ENCODE results near the gene RTTN. TPM values are rescaled to one million over a fixed set of nuclear protein-coding genes. Genes with fewer than 3 reads are reported as not detected.

Gene RTTN
- total and polyA plus RNA-seq, 2 of the 4 experiments (the other 2 are of a cell fraction): 5.8 to 19.9 TPM

GRCh38 chr18:70232261-70232660 is 26.8 kb upstream of the RTTN start:
- Histone ChIP-seq H3K56ac (ENCODE audit: extremely low read depth, insufficient read depth, low read length) (no peak overlapping the region), H2AK9ac (replicated peaks; ENCODE audit: low read depth, low read length, poor library complexity) (no peak overlapping the region), H3K36me3 (ENCODE audit: control insufficient read depth, insufficient read depth, low read length) (no peaks in the 10 kb centered on the region), H4K20me1 (ENCODE audit: insufficient read depth, low read length) (no peaks in the 10 kb centered on the region), H3K79me1 (ENCODE audit: low read depth in 1 of 2, low read length in 2 of 2) (no peaks in the 10 kb centered on the region), H3K4ac (ENCODE audit: low read depth, low read length) (no peak overlapping the region), H3K27me3 (ENCODE audit: control insufficient read depth, insufficient read depth, low read length) (0 out of 2 replicates have a peak, but pooled peaks cover 1% of the 10 kb centered on the region), H3K23ac (ENCODE audit: low read depth, low read length) (no peak overlapping the region), H3K18ac (ENCODE audit: low read depth, low read length) (no peak overlapping the region), H2BK15ac (ENCODE audit: low read depth, low read length) (no peak overlapping the region), H3K4me1 (ENCODE audit: control insufficient read depth, insufficient read depth, low read length) (no peaks in the 10 kb centered on the region), H2BK120ac (ENCODE audit: low read depth, low read length) (no peak overlapping the region), H3K4me2 (ENCODE audit: low read depth, low read length) (no peak overlapping the region), H3K4me3 (ENCODE audit: insufficient read depth, low read depth, low read length) (no peak overlapping the region), H2AK5ac (ENCODE audit: low read depth, low read length) (no peak overlapping the region), H4K5ac (ENCODE audit: low read depth, low read length) (no peak overlapping the region), H4K8ac (ENCODE audit: low read depth in 2 of 2, low read length in 2 of 2) (no peak overlapping the region), H3K9ac (ENCODE audit: low read depth, low read length) (no peak overlapping the region), H2AFZ (replicated peaks; ENCODE audit: low read length, poor library complexity) (no peak overlapping the region), H3K27ac (ENCODE audit: insufficient read depth, low read length) (no peak overlapping the region), H3K14ac (replicated peaks; ENCODE audit: low read depth, low read length) (no peak overlapping the region), H2BK20ac (ENCODE audit: low read depth, low read length) (no peak overlapping the region), H2BK5ac (ENCODE audit: low read depth, low read length, poor library complexity, severe bottlenecking) (no peak overlapping the region), H3K9me3 (ENCODE audit: control insufficient read depth, insufficient read depth, low read length) (peaks cover 5% of the 10 kb centered on the region), H3K9me1 (ENCODE audit: insufficient read depth, low read length) (no peaks in the 10 kb centered on the region), H4K91ac (ENCODE audit: insufficient read depth, low read depth, low read length) (no peak overlapping the region)
- POLR2A ChIA-PET (ENCODE audit: unreplicated experiment): no interaction called here
- TF ChIP-seq CHD1 (IDR thresholded peaks at IDR 0.05; ENCODE audit: low read depth, low read length) (no peak), ELK1 (IDR thresholded peaks at IDR 0.05; ENCODE audit: borderline replicate concordance, low read depth, low read length) (no peak), MXI1 (IDR thresholded peaks at IDR 0.05; ENCODE audit: borderline replicate concordance, low read depth, low read length) (no peak), CEBPB (IDR thresholded peaks at IDR 0.05; ENCODE audit: low read depth, low read length) (no peak), MAZ (IDR thresholded peaks at IDR 0.05; ENCODE audit: borderline replicate concordance, low read depth, low read length) (no peak), RFX5 (IDR thresholded peaks at IDR 0.05; ENCODE audit: low read depth, low read length) (no peak), CTCF (conservative IDR thresholded peaks at IDR 0.05; ENCODE audit: low read depth, low read length) (no peak), RAD21 (IDR thresholded peaks at IDR 0.05; ENCODE audit: low read length) (no peak), FOS (IDR thresholded peaks at IDR 0.05; ENCODE audit: low read depth, low read length) (no peak), BHLHE40 (IDR thresholded peaks at IDR 0.05; ENCODE audit: low read depth, low read length) (no peak), NFE2L2 (IDR thresholded peaks at IDR 0.05; ENCODE audit: low read depth, low read length) (no peak), RCOR1 (IDR thresholded peaks at IDR 0.05; ENCODE audit: insufficient replicate concordance, low read length) (no peak), SMC3 (IDR thresholded peaks at IDR 0.05; ENCODE audit: low read depth, low read length) (no peak)
- TF ChIP-seq, protein P1, sequence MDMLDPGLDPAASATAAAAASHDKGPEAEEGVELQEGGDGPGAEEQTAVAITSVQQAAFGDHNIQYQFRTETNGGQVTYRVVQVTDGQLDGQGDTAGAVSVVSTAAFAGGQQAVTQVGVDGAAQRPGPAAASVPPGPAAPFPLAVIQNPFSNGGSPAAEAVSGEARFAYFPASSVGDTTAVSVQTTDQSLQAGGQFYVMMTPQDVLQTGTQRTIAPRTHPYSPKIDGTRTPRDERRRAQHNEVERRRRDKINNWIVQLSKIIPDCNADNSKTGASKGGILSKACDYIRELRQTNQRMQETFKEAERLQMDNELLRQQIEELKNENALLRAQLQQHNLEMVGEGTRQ (IDR thresholded peaks at IDR 0.05; ENCODE audit: low read depth, low read length): no peak
- in situ Hi-C loops (cut with MboI; ENCODE audit: low sequenced_read_pairs): no loop called here
- BruUV-seq (replicated peaks): no TSS peak
- ATAC-seq (ENCODE audit: low read depth) (no peak), DNase-seq (no peak)
- CTCF ChIA-PET: no interaction called here
- dilution Hi-C loops (cut with HindIII; ENCODE audit: low sequenced_read_pairs, unreplicated experiment): no loop called here
- no CpG with 5 or more reads among the region's 1 CpG for WGBS, 2 experiments (ENCODE audit: extremely low coverage in 2 of 2, insufficient read length in 1 of 2)
- intact Hi-C loops (cut with micrococcal nuclease): no loop called here
